Peyer's patch (tissue), 4 donors: ENCODE measurements around the gene RNF126. TPM values are rescaled to one million over a fixed set of nuclear protein-coding genes. Genes with fewer than 3 reads are reported as not detected.
A peak's percentile ranks its signal among the peaks of the same experiment; 100 is the strongest.

Experiments
- DNase-seq, 3 donors: peaks; one replicate each; pipeline ENCODE4 v3.0.0-alpha.2; 2017 to 2019
- H3K27ac ChIP-seq, 4 donors: fragments of 200-600 bp; sonication (generic); one replicate each; pipeline ENCODE4 v1.5.1; 2016 to 2019
- H3K27me3 ChIP-seq, 2 donors: fragments of 200-600 bp; sonication (generic); one replicate each; pipeline ENCODE4 v1.5.1; 2019
- H3K36me3 ChIP-seq, 3 donors: fragments of 200-600 bp; sonication (generic); one replicate each; pipeline ENCODE4 v1.5.1; 2016 to 2019
- H3K4me1 ChIP-seq, 4 donors: fragments of 200-600 bp; sonication (generic); one replicate each; pipeline ENCODE4 v1.5.1; 2016 to 2019
- H3K4me3 ChIP-seq, 4 donors: fragments of 200-600 bp; sonication (generic); 1 replicate in 3 of 4; 2 replicates in 1 of 4; pipeline ENCODE4 v1.5.1; 2016 to 2019; ENCODE audit warnings: mild to moderate bottlenecking in 1 of 4
- H3K9me3 ChIP-seq, 4 donors: fragments of 200-600 bp; sonication (generic); one replicate each; pipeline ENCODE4 v1.5.1; 2016 to 2019; ENCODE audit warnings: mild to moderate bottlenecking in 1 of 4
- CTCF ChIP-seq, 6 experiments: fragments of 450-650 bp in 4 of 6; fragments of 200-600 bp in 2 of 6; sonication (generic) in 1 of 6; IDR thresholded peaks; one replicate each; pipeline ENCODE4 v1.5.1; 2017 to 2019; ENCODE audit warnings: antibody characterized with exemption in 6 of 6, mild to moderate bottlenecking in 3 of 6, moderate library complexity in 1 of 6
- POLR2A ChIP-seq, 2 donors: fragments of 450-650 bp; IDR thresholded peaks; one replicate each; pipeline ENCODE4 v1.5.1; 2017; ENCODE audit warnings: antibody characterized with exemption in 2 of 2, mild to moderate bottlenecking in 2 of 2, moderate library complexity in 2 of 2
- total RNA-seq, 4 donors: library from RNA; depleted of rRNA; stranded (reverse); fragments of >200 nt; gene quantifications; one replicate each; pipeline ENCODE4 v1.1.0, GENCODE V29; 2016

The RNF126 gene
- total RNA-seq, 4 donors from 2014 or later: 83.3 to 119 (median 115) TPM

GRCh38 chr19:680287-681028 is 17.4 kb upstream of the RNF126 start:
- H3K36me3 ChIP-seq: no peaks in the 10 kb centered on the region
- H3K27me3 ChIP-seq: peaks cover 0 to 3% of the 10 kb centered on the region in 2 donors
- H3K27ac ChIP-seq: peak overlapping the region; percentile 76 to 96 (median 91)
- H3K9me3 ChIP-seq: no peaks in the 10 kb centered on the region
- H3K4me3 ChIP-seq: peak overlapping the region; percentile 72 to 95 (median 85)
- DNase-seq: peak; percentile 99 to 100 (median 100)
- peaks cover 3 to 39% (median 13%) of the 10 kb centered on the region in 4 donors for H3K4me1 ChIP-seq
- peak; percentile 35 to 76 (median 59) for TF ChIP-seq CTCF (IDR thresholded peaks at IDR 0.05)
- TF ChIP-seq POLR2A (IDR thresholded peaks at IDR 0.05): peak; percentile 48 to 82

- no peak for TF ChIP-seq POLR2A (IDR thresholded peaks at IDR 0.05)
- TF ChIP-seq CTCF (IDR thresholded peaks at IDR 0.05): no peak
- Histone ChIP-seq H3K4me3 (peak overlapping the region; percentile 72 to 95 (median 85)), H3K27me3 (peaks cover 0 to 3% of the 10 kb centered on the region in 2 donors), H3K9me3 (no peaks in the 10 kb centered on the region), H3K4me1 (peaks cover 3 to 42% (median 13%) of the 10 kb centered on the region in 4 donors), H3K36me3 (no peaks in the 10 kb centered on the region), H3K27ac (peak overlapping the region; percentile 76 to 96 (median 91))
- DNase-seq: peak in 2 of 3 donors; percentile 64 to 66
These were observed 16.6 kb upstream of the RNF126 start for GRCh38 chr19:679418-680286.

DNA sequence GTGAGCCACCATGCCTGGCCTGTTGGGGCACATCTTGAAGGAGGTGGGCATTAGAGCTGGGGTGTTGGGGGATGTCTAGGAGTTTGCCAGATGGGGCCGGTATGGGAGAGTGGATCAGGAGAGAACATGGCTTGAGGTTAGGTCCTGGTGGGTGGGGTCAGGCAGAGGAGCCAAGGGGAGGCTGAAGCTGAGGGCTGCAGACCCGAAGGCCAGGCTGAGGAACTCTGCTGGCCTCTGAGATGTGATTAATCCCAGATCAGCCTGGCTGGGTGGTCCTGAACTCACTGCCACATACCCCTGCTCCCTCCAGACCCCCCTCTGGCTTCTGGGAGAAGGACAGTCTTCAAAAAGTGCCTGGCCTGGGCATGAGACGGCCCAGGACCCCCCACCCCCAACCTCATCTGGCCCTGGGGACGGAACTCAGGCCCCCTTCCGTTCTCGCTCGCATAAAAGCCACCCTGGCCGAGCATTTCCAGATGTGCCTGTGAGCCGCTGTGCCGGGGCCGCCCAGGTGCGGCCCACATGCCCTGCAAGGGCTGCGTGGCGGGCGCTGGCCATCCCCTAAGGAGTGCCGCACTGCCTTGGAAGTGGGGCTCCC is 15.9 kb upstream of the RNF126 start:
- Histone ChIP-seq H3K9me3 (no peaks in the 10 kb centered on the region), H3K4me1 (peaks cover 3 to 42% (median 13%) of the 10 kb centered on the region in 4 donors), H3K27ac (peak overlapping the region in 3 of 4 donors; percentile 90 to 96 (median 92)), H3K36me3 (no peaks in the 10 kb centered on the region), H3K4me3 (peak overlapping the region in 2 of 4 donors; percentile 84 to 86), H3K27me3 (peaks cover 0 to 3% of the 10 kb centered on the region in 2 donors)
- TF ChIP-seq CTCF (IDR thresholded peaks at IDR 0.05) (no peak), POLR2A (IDR thresholded peaks at IDR 0.05) (no peak)
- no peak for DNase-seq

- DNase-seq: no peak
- TF ChIP-seq CTCF (IDR thresholded peaks at IDR 0.05): no peak
- TF ChIP-seq POLR2A (IDR thresholded peaks at IDR 0.05): no peak
- Histone ChIP-seq H3K4me3 (peak overlapping the region in 3 of 4 donors; percentile 32 to 52 (median 50)), H3K27me3 (peaks cover 0 to 3% of the 10 kb centered on the region in 2 donors), H3K36me3 (no peaks in the 10 kb centered on the region), H3K27ac (peak overlapping the region; percentile 60 to 86 (median 73)), H3K4me1 (peaks cover 3 to 42% (median 13%) of the 10 kb centered on the region in 4 donors), H3K9me3 (no peaks in the 10 kb centered on the region)
These were observed 14.8 kb upstream of the RNF126 start for GRCh38 chr19:677601-678436.
